Measurements from ENCODE around the gene DNAJC30.

The DNAJC30 gene

GRCh38 chr7:73690646-73691045 lies 7.4 kb upstream of the DNAJC30 start:
- TF ChIP-seq CTCF (IDR thresholded peaks at IDR 0.05): no peak
- Histone ChIP-seq H3K27ac (no peak overlapping the region), H3K4me3 (no peak overlapping the region)
- DNase-seq (ENCODE audit: low spot score): no peak

GRCh38 chr7:73688288-73688687 lies 5.0 kb upstream of the DNAJC30 start:
- H3K4me3 ChIP-seq: no peak overlapping the region
- no peak overlapping the region for H3K27ac ChIP-seq
- TF ChIP-seq CTCF (IDR thresholded peaks at IDR 0.05): no peak
- DNase-seq (ENCODE audit: low spot score): no peak

GRCh38 chr7:73685311-73685710 lies 2.1 kb upstream of the DNAJC30 start:
- no peak for DNase-seq (ENCODE audit: low spot score)
- Histone ChIP-seq H3K4me3 (no peak overlapping the region), H3K27ac (no peak overlapping the region)
- no peak for TF ChIP-seq CTCF (IDR thresholded peaks at IDR 0.05)

GRCh38 chr7:73683788-73684693 lies 788 bp upstream of the DNAJC30 start:
- no peak for DNase-seq (ENCODE audit: low spot score)
- H3K27ac ChIP-seq: peak overlapping the region; percentile 53 to 90
- no peak for TF ChIP-seq CTCF (IDR thresholded peaks at IDR 0.05)
- H3K4me3 ChIP-seq: peak overlapping the region; percentile 90

GRCh38 chr7:73682745-73683055 lies 553 bp downstream of the DNAJC30 start:
- TF ChIP-seq CTCF (IDR thresholded peaks at IDR 0.05): no peak
- H3K27ac ChIP-seq: peak overlapping the region; percentile 58 to 90
- DNase-seq (ENCODE audit: low spot score): no peak

GRCh38 chr7:73681031-73681430 lies 2.2 kb downstream of the DNAJC30 start:
- Histone ChIP-seq H3K4me3 (no peak overlapping the region), H3K27ac (no peak overlapping the region)
- TF ChIP-seq CTCF (IDR thresholded peaks at IDR 0.05): no peak
- no peak for DNase-seq (ENCODE audit: low spot score)

More at GRCh38 chr7:73682745-73683055, 553 bp downstream of the DNAJC30 start:
- peak overlapping the region; percentile 90 for H3K4me3 ChIP-seq

- H3K4me3 ChIP-seq: no peak overlapping the region
- TF ChIP-seq CTCF (IDR thresholded peaks at IDR 0.05): no peak
- no peak for DNase-seq (ENCODE audit: low spot score)
- no peak overlapping the region for H3K27ac ChIP-seq
Measured at GRCh38 chr7:73680501-73680900, 2.8 kb downstream of the DNAJC30 start.
